ENCODE results near the gene USP6NL.

USP6NL gene

GRCh38 chr10:11570751-11571150 lies 40.7 kb downstream of the USP6NL start:
- DNase-seq = no peak
- no peaks in the 10 kb centered on the region for H3K9me3 ChIP-seq
- no peaks in the 10 kb centered on the region for H3K27me3 ChIP-seq
- H3K36me3 ChIP-seq = no peaks in the 10 kb centered on the region
- TF ChIP-seq CTCF (IDR thresholded peaks at IDR 0.05; ENCODE audit: low read depth, low read length) = no peak
- H3K4me3 ChIP-seq (ENCODE audit: low read depth, low read length) = no peak overlapping the region
- 0 out of 2 replicates have a peak, but pooled peaks cover 4% of the 10 kb centered on the region for H3K4me1 ChIP-seq

- Histone ChIP-seq H3K9me3 (no peaks in the 10 kb centered on the region), H3K27me3 (no peaks in the 10 kb centered on the region), H3K4me1 (0 out of 2 replicates have a peak, but pooled peaks cover 5% of the 10 kb centered on the region), H3K4me3 (ENCODE audit: low read depth, low read length) (no peak overlapping the region), H3K36me3 (no peaks in the 10 kb centered on the region)
- no peak for DNase-seq
- TF ChIP-seq CTCF (IDR thresholded peaks at IDR 0.05; ENCODE audit: low read depth, low read length) = no peak
Observed at GRCh38 chr10:11569471-11569870, 42.0 kb downstream of the USP6NL start.

GRCh38 chr10:11568578-11568977 lies 42.9 kb downstream of the USP6NL start:
- Histone ChIP-seq H3K9me3 (no peaks in the 10 kb centered on the region), H3K4me1 (peaks cover 12% of the 10 kb centered on the region; the same call in 1 of the 2 replicates), H3K4me3 (ENCODE audit: low read depth, low read length) (no peak overlapping the region), H3K27me3 (no peaks in the 10 kb centered on the region), H3K36me3 (no peaks in the 10 kb centered on the region)
- TF ChIP-seq CTCF (IDR thresholded peaks at IDR 0.05; ENCODE audit: low read depth, low read length) = no peak
- DNase-seq = no peak

GRCh38 chr10:11564741-11565140 lies 46.7 kb downstream of the USP6NL start:
- no peak overlapping the region for H3K4me3 ChIP-seq (ENCODE audit: low read depth, low read length)
- DNase-seq = no peak
- no peaks in the 10 kb centered on the region for H3K27me3 ChIP-seq
- H3K36me3 ChIP-seq = no peaks in the 10 kb centered on the region
- no peaks in the 10 kb centered on the region for H3K9me3 ChIP-seq
- TF ChIP-seq CTCF (IDR thresholded peaks at IDR 0.05; ENCODE audit: low read depth, low read length) = no peak
- peaks cover 10% of the 10 kb centered on the region for H3K4me1 ChIP-seq

- no peak for DNase-seq
- no peak for TF ChIP-seq CTCF (IDR thresholded peaks at IDR 0.05; ENCODE audit: low read depth, low read length)
- Histone ChIP-seq H3K4me1 (peaks cover 10% of the 10 kb centered on the region), H3K9me3 (no peaks in the 10 kb centered on the region), H3K27me3 (no peaks in the 10 kb centered on the region), H3K36me3 (no peaks in the 10 kb centered on the region), H3K4me3 (ENCODE audit: low read depth, low read length) (no peak overlapping the region)
Observed at GRCh38 chr10:11563936-11564335, 47.5 kb downstream of the USP6NL start.

- Histone ChIP-seq H3K36me3 (no peaks in the 10 kb centered on the region), H3K4me3 (ENCODE audit: low read depth, low read length) (no peak overlapping the region), H3K4me1 (peaks cover 10% of the 10 kb centered on the region), H3K27me3 (no peaks in the 10 kb centered on the region), H3K9me3 (no peaks in the 10 kb centered on the region)
- TF ChIP-seq CTCF (IDR thresholded peaks at IDR 0.05; ENCODE audit: low read depth, low read length) = no peak
- DNase-seq = no peak
Observed at GRCh38 chr10:11562888-11563287, 48.6 kb downstream of the USP6NL start.

Measured in BE2C (cell line).